ENCODE measurements around the gene RFPL3.
"Not testable (repeated sequence)": the region's sequence is repeated elsewhere in the genome, so short reads cannot be mapped to it uniquely, and the experiment has no call there.

Gene RFPL3

DNA sequence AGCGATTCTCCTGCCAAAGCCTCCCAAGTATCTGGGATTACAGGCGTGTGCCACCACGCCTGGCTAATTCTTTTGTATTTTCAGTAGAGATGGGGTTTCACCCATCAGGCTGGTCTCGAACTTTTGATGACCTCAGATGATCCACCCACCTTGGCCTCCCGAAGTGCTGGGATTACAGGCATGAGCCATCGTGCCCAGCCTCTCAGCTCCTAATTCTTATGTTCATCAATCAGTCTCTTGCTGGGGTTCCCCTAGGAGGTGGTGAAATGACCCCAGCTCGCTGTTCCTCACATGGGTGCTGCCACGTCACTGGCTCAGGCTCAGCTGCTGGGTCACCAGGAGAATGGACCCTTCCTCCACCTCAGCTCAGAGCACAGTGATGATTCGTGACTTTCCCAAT is at the start of gene RFPL3:
Gene RFPL3, plus strand, starts transcription at position 301 of the 400 bp plus-strand sequence. CDS start 205 bp downstream, outside the sequence.
- not testable (repeated sequence) for DNase-seq

- DNase-seq: no peak
Observed at GRCh38 chr22:32308191-32308590, 49.5 kb upstream of the RFPL3 start.

DNA sequence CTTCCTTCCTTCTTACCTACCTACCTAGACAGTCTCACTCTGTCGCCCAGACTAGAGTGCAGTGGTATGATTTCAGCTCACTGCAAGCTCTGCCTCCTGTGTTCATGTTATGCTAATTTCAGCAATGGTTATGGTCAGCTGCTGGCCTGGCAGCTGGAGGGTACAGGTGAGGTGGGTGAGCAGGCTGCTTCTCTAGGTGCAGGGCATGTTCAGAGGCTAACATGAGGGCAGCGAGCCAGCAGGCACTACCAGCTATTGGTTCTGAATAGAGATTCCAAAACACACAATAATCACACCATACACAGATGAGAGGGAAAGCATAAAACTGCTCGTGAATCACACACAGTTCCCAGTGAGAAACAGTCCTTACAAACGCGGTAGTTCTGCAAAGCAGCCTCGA is 48.7 kb upstream of the RFPL3 start:
- no peak for DNase-seq

DNA sequence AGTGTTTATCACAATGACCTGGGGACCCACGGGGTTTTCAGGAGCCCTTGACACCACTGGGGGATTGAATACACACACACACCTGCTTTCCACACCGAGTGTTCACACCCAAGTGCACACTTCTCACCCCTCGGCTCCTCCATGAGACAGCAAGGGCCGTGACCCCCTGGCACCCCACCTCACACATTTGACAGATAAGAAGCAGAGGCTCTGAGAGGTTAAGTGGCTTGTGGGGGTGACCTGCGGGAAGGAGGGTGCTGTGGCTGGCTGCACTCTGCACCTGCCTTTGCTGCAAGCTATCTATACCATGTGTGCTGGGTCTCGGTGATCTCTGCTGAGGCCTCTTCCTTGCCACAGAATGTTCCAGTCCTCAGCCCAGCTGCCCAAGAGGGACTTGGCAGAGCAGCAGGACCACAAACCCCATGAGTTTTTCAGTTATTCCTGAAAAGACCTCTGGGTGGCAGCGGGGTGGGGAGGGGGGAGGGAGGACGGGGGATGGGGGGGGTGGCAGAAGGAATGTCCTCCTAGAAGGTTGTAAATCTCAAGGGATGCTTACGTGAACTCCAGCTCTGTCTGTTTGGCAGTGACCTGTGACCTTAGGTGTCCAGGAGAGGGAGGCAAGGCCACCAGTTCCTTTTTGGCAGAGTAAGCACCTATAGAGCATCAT is 47.9 kb upstream of the RFPL3 start:
- DNase-seq: no peak

- DNase-seq: no peak
Observed at GRCh38 chr22:32310777-32311176, 46.9 kb upstream of the RFPL3 start.

DNA sequence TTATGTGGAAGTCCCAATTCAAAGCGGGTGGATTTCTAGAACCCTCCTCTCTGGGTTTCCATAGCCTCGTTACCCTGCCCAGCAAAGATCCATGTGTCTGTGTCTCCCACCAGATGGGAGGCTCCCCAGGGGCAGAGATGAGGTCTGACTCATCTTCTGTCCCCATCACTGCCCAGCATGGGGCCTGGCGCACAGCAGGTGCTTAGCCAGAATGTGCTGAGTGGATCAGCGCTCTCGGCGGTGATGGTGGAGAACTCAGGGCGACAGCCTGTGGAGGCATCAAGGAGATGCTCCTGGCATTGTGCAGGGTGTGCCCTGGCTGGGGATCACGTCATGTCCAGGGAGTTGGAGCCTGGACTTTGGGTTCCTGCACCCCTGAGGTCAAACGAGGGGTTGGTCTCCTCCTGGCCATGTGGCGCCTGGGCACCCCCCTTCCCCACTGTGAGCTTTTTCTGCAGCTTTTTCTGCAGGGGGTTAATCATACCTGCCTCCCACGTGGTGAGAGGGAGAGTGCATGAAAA is 46.1 kb upstream of the RFPL3 start:
- peak; percentile 68 for DNase-seq

GRCh38 chr22:32312748-32313147 is 44.9 kb upstream of the RFPL3 start:
- no peak for DNase-seq

GRCh38 chr22:32313532-32313931 is 44.1 kb upstream of the RFPL3 start:
- DNase-seq: no peak

- DNase-seq: no peak
Observed at GRCh38 chr22:32317524-32317923, 40.1 kb upstream of the RFPL3 start.

GRCh38 chr22:32318361-32318760 is 39.3 kb upstream of the RFPL3 start:
- no peak for DNase-seq

DNA sequence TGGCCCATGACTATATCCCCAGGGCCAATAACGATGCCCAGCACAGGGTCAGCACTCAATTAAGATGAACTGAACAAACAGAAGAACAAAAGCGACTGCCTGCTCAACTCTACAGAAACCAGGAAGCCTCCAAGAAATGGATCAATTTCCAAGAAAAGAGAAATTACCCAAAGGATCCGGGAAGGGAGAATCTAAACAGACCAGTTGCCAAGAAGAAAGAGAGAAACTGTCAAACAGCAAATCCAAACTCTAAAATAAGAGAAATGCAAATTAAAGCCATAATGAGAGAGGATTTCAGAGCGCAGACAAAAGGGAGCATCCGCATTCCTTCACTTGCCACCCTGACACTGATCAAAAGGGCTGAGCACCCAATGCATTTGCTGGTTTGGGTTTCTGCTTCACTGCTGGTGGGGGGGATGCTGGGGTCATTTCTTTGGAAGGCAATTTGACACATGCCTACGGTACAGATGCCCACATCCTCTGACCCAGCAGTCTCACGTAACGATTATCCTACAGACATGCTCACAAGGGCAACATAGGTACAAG is 37.7 kb upstream of the RFPL3 start:
- DNase-seq: no peak

DNA sequence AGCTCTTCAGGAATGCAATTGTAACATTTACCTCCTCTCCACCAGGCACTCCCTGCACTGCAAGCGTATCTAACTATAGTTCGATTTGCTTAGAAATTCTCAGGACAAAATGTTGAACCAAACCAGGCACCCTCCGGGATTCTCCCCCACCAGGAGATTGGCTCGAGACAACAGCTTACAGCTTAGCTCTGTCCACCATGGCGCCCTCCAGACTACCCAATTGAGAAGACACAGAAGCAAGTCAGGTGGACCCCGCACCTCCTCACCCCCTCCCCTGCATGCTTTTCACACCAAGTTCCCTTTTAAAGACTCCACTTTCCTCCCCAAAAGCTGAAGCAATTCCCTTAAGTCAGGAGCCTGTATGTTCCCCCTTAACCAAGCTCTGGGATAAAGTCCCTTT is 34.7 kb upstream of the RFPL3 start:
- DNase-seq: no peak

DNA sequence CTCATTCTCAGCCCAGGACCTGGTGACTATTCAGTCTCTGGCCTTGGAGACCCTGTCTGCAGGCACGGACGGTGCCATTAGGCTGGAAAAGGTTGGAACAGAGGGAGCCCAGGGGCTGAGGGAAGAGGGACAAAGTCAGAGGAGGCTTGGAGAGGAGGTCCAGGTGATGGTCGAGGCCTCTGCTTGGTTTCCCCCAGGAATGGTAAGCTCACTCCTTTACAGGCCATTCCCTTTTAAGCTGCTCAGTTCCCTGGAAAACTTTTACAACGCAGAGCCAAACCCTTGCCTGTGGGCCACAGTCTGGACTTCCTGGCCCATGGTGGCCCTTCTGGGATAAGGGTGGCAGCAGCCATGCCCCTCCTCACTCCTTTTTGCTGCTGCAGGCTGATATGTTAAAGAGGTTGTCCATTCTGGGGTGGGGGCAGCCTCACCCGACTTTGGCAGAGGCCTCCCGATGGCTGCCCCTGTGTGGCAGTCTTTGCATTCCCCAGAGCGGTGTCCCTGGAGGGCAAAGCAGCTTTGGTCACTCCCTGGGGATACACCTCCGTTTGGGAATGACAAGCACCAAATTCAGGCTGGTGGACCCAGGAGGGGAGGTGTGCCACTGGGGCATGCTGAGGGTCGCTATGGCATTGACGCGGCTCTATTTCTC is 34.0 kb upstream of the RFPL3 start:
- no peak for DNase-seq

- no peak for DNase-seq
Observed at GRCh38 chr22:32324505-32325415, 32.9 kb upstream of the RFPL3 start.

DNA sequence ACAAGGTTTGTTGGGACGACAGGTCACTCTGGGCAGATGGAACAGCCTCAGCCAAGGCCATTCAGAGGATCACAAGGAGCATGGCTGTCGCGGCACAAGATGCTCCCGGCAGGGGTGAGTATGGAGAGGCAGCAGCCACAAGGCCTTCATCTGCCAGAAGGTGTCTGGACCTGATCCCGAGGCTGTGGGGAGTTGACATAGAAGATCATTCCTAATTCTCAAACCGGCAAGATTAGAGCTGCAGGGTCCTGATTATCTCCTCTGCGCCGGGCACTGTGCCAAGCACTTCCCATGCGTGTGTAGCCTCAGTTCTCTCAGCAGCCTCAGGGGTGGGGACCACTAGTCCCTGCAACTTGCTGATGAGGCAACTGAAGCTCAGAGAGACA is 32.3 kb upstream of the RFPL3 start:
- no peak for DNase-seq

DNA sequence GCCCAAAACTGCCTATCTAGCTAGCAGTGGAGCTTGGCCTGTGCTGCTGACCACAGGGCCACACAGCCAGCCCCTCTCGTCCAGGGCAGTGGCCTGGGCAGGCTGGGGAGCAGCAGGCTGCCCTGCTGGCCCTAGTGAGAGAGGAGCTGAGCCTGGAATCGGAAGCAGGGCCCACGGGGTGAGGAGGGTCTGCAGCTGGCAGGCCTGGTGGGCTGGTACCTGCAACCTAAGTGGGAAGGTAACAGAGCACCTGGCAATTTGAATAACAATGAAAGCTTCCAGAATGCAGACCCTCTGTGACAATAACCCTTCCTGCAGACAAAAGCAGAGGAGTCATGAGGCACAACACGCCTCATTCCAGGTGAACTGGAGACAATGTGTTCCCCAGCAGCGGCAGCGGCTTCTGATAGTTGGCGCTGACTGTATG is 31.8 kb upstream of the RFPL3 start:
- DNase-seq: peak; percentile 6

- no peak for DNase-seq
Observed at GRCh38 chr22:32326647-32327046, 31.0 kb upstream of the RFPL3 start.

DNA sequence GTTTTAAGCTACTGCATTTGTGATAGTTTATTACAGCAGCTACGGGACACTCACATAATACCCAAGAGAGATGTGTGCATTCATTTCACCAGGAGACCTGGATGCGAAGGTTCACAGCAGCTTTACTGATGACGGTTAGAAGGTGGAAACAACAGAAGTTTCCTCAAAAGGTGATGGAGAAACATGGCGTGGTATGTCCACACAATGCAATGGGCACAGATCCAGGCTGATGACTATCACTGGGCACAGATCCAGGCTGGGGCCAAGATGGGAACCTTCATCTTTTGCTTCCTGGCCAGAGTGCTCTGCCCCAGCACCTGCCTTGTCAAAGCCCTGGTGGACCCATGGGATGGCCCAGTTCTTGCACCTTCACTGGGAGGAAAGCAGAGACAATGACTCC is 30.6 kb upstream of the RFPL3 start:
- no peak for DNase-seq

GRCh38 chr22:32327596-32328171 is 30.0 kb upstream of the RFPL3 start:
- no peak for DNase-seq

- no peak for DNase-seq
Observed at GRCh38 chr22:32328306-32329201, 29.1 kb upstream of the RFPL3 start.

DNA sequence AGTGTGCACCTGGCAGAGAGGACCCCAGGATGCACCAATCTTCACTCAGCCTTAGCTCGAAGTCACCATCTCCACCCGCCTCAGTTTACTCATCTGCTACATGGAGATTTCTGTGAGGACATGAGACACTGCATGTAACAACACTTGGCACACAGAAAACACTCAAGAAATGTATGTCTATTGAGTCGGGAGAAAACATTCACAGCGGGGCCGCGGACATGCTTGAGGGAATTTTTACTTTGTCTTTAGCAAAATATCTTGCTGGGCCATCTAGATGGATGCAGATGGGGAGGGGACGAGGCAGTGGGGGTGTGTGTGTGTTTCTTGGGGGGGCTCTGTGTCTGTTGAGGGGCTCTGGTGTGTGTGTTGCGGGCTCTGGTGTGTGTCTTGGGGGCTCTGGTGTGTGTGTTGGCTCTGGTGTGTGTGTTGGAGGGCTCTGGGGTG is 28.4 kb upstream of the RFPL3 start:
- no peak for DNase-seq
